LHCN-M2 (cell line): ENCODE data around the gene SETBP1. TPM values are rescaled to one million over a fixed set of nuclear protein-coding genes. Genes with fewer than 3 reads are reported as not detected.

Experiments
- DNase-seq: peaks from one replicate; pipeline ENCODE4 v3.0.0-alpha.2; 2012; ENCODE audit warnings: low read depth
- total RNA-seq: library from RNA; depleted of rRNA; stranded (reverse); fragments of >200 nt; gene quantifications from 2 replicates; pipeline ENCODE4 v1.2.3, GENCODE V29; 2014

SETBP1 gene
- total RNA-seq, 1 experiment from 2014 or later: 1.6 TPM

DNA sequence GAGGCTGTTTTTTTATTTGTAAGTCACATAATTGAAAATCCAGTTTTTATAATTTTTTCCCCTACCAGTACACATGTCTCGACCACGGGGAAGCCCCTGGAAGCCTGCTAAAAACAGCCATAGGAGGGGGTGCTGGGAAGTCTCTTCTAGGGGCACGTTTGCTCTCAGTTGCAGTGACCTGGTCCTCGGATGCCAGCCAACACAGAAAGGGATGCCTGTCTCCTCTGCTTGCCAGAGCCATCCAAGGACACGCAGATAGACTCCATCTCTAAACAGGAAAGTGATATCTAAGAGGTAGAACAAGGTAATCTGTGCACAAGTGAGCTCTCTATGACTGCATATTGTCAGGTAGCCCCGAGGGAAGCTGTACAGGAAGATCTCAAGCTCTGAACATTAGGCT lies 255.8 kb downstream of the SETBP1 start:
- DNase-seq: no peak

DNA sequence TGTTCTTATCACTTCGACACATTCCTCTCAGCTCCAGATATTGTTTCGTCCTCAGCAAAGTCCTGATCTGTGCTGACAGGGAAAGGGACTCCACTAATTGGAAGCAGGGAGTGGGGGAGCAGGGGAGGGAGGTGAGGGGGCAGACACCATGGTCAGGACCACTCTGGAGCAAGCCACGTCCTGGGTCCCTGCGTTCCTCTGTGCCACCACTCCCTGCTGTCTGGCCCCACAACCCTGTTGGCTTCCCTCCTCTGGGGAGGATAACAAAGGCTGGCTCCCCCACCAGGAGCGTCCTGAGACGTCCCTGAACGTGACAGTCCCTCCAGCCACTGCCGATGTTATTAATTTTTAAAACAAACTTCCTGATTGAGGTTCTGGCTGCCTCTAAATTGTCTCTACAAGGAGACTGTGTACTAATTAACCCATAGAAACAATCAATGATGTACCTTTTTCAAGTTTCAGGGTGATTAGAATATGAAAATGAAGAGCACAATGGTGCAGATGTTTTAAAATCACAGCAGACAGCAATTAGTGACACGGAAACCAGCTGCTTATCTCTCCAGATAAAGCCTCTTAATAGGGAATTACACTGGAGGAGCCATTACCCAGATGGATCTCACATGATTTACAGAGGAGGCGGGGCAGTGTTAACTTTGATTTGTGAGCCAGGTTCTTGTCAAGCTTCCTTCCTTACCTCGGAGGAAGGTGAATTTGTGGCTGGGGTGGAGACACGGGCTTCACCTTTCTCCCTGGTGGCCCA lies 257.5 kb downstream of the SETBP1 start:
- no peak for DNase-seq

DNA sequence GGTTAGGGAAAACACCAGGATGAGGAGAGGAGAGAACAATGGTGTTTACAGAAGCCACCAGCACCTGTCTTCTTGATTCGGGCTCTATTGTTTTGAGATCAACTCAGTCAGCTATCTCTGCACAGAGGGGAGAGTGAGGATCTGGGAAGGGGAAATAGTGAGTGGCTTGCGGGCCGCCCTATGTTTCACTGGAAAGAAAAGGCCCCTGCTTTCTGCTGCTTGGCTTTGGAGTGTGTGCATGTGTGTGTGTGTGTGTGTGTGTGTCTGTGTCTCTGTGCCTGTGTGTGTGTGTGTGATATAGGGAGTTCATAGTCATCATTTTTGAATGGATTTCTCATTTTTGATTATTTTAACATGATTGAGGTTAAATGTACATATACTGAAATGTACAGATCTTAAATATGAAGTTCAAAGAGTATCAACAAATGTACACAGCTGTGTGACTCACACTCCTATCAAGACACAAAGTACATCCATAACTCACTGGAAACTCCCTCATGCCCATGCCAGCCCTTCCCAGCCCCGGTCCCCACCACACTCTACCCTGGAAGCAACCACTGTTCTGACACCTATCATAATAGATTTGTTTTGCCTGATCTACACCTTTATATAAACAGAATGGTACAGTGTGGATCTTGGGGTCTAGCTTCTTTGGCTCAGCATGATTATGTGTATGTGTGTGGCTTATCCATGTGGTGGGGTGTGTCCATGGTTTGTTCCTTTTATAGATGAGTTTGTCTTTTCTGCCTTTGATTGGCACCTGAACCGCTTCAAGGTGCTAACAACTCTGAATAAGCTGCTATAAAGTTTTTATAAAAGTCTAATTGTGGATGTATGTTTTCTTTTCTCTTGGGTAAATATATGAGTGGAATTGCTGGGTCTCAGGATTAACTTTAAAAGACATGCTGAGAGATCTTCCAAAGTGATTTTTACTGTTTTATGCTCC lies 258.3 kb downstream of the SETBP1 start:
- no peak for DNase-seq

- no peak for DNase-seq
These were observed 260.8 kb downstream of the SETBP1 start for GRCh38 chr18:44941516-44941915.

- DNase-seq: no peak
These were observed 261.4 kb downstream of the SETBP1 start for GRCh38 chr18:44942073-44942472.

DNA sequence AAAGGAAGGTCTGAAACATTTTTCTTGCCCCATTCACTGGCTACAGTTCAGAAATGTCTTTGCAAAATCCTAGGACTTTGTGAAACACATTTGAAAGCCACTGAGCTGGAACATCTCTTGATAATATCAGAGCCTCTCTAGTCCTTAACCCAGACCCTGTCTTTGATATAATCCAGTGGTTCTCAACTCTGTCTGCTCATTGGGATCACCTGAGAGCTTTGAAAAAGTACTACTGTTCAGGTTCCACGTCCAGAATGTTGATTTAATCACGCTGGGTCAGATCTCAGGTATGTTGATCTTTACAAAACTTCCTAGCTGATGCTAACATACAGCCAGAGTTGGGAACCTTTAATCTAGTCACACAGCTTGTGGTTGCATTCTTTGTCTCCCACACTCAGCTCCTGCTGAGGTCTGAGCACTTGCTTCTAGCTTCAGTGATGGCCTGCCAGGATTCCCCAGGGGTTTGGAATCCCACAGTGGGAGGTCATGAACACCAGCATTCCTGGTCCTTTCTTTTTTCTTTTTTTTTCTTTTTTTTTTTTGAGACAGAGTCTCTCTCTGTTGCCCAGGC lies 262.7 kb downstream of the SETBP1 start:
- peak; percentile 13 for DNase-seq

DNA sequence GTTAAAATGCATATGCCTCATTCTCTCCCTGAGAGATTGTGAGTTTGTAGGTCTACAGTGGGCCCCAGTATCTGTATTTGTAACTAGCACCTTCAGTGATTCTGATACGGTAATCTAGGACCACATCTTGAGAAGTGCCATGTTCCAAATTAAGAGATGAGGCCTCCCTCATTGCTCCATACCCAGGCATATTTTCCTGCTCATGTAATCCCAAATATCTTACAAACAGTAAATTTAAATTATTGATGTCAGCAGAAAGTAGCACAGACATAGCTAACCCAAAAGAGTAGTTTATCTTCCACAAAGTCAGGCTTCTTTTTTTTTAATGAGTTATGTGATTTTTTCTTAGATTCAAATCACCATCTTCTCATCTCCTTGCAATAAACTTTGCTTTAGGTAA lies 263.8 kb downstream of the SETBP1 start:
- no peak for DNase-seq

DNA sequence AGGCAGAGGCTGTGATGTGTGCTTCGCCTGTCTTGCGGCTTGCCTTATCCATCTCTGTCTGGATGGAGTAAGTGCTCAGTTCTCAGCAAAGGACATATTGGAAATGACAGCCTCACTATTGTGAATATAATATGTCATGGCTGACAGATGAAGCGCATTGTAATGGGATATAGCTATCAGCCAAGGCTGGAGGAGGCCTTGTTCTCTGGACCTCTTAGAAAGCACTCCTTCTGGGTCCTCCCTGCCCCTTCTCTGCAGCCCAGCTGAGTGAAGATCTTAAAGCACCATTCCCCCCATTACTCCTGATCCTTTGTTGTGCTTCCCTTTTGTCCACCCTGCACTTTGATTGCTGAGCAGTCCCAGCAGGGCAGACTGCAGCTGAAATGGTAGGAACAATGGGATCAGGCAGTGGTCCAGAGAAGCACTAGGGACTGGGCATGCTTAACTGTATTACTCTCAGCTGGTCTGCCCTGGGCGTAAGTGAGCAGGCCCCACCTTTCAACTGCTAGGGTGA lies 265.3 kb downstream of the SETBP1 start:
- no peak for DNase-seq

DNA sequence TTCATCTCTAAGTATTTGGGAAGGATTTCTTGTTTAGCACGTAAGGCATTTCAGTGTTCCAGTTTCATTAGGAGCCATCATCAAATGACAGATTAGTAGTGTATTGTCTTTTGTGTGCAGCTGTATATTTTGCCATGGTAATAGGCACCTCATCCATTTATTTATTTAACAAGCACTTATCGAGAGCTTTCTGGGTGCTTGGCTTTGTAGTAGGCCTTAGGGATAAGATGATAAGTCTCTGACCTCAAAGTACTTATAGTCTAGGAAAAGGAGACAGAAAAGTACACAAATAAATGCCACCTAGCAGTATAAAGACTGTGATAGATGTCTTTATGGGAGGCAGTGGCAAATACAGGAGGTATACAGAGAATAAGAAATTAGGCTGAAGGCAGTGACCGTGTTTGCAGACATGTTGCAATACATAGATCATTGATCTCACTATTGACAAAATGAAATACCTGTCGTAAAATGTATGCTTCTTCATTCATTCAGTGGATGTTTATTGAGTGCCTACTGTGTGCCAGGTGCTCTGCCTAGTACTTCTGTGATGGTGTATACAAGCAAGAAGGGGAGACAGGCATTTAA lies 265.9 kb downstream of the SETBP1 start:
- no peak for DNase-seq

- no peak for DNase-seq
These were observed 269.3 kb downstream of the SETBP1 start for GRCh38 chr18:44949967-44950366.

- DNase-seq: no peak
These were observed 270.1 kb downstream of the SETBP1 start for GRCh38 chr18:44950685-44951195.

DNA sequence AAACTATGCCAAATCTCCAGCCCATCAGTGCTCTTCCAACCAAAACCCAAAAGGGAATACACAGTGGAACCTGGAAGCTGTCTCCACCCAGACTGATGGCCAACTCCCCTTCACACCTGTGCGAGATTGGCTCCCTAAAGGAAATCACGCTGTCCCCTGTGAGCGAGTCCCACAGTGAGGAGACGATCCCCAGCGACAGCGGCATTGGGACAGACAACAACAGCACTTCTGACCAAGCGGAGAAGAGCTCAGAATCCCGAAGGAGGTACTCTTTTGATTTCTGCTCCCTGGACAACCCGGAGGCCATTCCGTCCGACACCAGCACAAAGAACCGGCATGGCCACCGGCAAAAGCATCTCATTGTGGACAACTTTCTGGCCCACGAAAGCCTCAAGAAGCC lies 271.1 kb downstream of the SETBP1 start:
- no peak for DNase-seq

DNA sequence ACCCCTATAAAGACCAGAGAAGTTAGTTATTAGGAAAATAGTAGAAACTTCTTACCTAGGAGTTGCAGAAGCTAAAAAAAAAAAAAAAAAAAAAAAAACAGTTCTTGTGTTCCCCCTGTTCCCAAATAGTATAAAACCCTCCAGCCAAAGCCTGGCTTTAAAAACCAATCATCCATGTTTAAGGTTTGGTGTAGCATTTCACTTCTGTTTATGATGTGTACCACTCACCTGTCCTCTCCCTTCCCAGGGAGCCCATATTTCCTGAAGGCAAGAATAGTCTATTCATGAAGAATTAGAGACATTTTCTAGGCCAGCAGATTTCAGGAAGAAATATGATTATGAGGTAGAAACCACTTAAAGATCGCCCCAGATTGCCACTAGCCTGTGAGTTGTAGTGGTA lies 273.6 kb downstream of the SETBP1 start:
- DNase-seq: no peak

DNA sequence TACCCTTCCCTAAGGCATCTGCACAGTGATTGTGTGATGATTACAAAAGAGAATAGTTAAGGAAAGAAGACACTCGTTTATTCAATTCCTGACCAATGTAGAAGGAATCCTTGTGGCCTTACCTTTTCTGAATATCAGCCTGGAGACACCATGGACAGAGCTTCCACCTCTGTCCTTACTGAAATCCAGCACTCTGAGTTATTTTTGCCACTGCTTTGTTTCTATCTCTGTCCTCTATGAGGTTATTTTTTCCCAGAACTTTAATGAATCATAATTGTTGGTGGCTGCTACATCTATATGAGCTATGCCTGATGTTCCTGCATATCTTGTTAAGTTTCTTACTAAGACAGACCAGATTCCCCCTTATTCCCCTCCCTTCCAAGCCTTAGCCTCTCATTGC lies 275.1 kb downstream of the SETBP1 start:
- DNase-seq: peak; percentile 10

GRCh38 chr18:44957025-44957424 lies 276.3 kb downstream of the SETBP1 start:
- DNase-seq: no peak

DNA sequence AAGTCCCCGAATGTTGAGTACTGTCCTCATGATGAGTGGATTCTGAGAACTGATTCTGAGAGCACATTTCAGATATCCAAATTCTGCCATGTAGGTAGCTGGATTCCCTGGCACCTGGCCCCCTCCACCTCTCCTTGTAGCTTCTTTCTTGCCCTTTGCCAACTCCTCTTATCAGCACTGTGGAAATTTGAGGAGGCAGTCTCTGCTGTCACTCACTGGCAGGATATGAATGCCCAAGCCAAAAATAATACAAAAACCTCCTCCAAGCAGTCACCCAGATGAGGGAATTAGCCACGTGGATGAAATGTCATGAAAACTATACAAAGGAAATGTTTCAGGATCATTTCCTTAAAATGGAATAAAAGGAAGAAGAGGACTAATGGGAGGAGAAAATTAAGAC lies 276.8 kb downstream of the SETBP1 start:
- DNase-seq: no peak

DNA sequence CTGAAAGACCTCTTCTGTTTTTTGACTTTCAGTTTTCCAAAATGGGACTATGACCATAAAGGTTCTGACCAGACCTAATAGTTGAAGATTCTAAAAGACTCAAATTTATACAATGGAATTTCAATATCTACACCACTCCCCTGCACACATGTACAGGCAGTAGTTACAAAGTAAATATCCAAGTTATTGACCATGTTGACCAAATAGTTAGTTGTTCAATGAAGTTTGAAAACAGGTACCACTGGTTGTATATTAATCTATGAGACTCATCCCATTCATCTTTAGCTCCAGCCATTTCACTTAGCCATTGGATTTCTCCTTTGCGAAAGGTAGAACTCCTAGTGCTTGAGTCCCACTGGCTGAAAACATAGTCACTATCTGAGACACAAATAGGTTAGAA lies 277.4 kb downstream of the SETBP1 start:
- DNase-seq: no peak

DNA sequence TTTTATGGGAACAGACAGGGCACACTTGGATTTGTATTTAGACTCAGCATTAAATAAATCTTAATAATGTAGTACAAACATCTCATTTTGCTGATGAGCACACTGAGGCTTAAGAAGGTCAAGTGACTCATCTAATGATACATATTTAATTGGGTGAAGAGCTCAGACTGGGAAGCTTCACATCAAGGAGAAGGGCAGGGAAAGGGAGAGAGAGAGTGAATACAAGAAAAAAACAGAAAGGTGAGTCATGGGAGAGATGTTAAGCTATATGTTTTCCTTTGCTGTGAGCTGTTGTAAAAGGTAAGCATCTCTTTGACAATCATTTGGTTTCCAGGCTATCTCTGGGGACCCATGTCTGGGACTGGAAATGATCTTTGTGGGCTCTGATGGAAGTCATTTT lies 277.8 kb downstream of the SETBP1 start:
- no peak for DNase-seq

GRCh38 chr18:44959013-44959412 lies 278.3 kb downstream of the SETBP1 start:
- DNase-seq: no peak

DNA sequence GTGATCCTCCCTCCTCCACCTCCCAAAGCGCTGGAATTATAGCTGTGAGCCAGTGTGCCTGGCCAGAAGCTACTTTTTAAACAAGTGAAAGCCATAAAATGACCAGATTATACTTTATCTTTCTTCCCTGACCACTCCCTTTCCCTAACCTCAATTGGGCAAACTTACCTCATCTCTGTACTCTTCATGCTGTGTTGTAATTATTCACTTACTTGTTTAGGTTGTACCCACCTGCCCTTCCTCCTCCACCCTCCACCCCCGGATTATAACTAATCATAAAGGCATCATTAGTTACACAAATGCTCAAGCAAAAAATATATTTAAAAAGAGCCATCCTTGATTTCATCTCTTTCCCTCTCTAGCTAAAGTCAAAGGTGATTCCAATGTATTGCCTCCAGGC lies 279.9 kb downstream of the SETBP1 start:
- no peak for DNase-seq

DNA sequence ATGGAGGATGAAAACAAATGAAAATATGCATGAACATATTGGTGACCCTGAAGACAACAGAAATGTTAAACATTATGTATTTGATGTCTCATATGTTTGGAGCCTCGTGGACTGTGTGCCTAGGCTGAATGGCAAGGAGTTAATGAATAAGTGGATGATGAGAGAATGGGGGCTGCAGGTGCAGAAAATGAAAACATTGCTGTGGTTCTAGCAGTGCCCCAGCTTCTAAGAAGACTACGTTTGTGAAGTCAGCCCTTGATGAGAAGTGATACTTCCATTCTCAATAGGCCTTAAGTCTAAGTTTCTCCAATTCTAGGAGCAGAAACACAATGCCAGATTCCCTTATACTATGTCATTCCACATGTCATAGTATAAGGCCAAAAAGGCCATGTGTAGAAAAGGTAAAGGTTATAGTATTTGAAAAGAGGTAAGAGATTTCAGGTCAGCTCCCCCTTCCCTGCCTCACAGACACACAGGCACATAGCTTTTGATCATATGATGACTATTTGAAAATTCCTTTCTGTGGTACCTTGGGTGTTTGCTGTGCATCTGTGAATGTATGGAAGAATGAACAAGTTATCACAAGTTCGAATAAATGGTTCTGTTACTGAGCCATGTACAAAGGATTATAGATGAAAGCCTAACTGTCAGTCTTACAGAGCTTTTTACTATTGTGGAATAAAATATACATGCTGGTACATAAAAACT lies 280.8 kb downstream of the SETBP1 start:
- no peak for DNase-seq
